SK-N-MC (cell line): ENCODE measurements around the gene MTG2.

Experiments used
- EZH2 ChIP-seq: fragments of 200-600 bp; sonication (generic); IDR thresholded peaks from one replicate; pipeline ENCODE4 v1.6.1; 2017; ENCODE audit warnings: antibody characterized with exemption
- POLR2AphosphoS5 ChIP-seq: IDR thresholded peaks from 2 replicates; pipeline ENCODE4 v1.6.1; 2012; ENCODE audit warnings: mild to moderate bottlenecking, low read depth, low read length, borderline replicate concordance

- TF ChIP-seq POLR2AphosphoS5 (no peak), EZH2 (no peak)
These were observed 19.4 kb upstream of the MTG2 start for GRCh38 chr20:62163485-62163865.
